ENCODE measurements around the gene ERBB3. TPM values are rescaled to one million over a fixed set of nuclear protein-coding genes. Genes with fewer than 3 reads are reported as not detected.

Gene ERBB3
- total RNA-seq, 2 experiments from 2014 or later, result 0.94 to 1.8 TPM

- peaks cover 56% of the 10 kb centered on the region for H3K4me1 Mint-ChIP-seq
- H3K9me3 Mint-ChIP-seq (ENCODE audit: low read depth), result no peaks in the 10 kb centered on the region
- H3K27ac Mint-ChIP-seq, result no peak overlapping the region
- H3K36me3 Mint-ChIP-seq, result peaks cover 84% of the 10 kb centered on the region
- DNase-seq, result no peak
- no peak for ATAC-seq
- CTCF ChIA-PET, result interaction anchor here (1.6 kb wide), 1 partner anchor 55 kb away, joined by 6 read pairs; the partner anchor contains the start of gene SMARCC2
- no peaks in the 10 kb centered on the region for H3K27me3 Mint-ChIP-seq
- H3K4me3 Mint-ChIP-seq, result no peak overlapping the region
Observed at GRCh38 chr12:56134897-56135296, 54.9 kb downstream of the ERBB3 start.

GRCh38 chr12:56137853-56138571 lies 58.0 kb downstream of the ERBB3 start:
- Mint-ChIP-seq H3K9me3 (ENCODE audit: low read depth) (no peaks in the 10 kb centered on the region), H3K36me3 (peaks cover 78% of the 10 kb centered on the region), H3K4me3 (no peak overlapping the region), H3K27me3 (no peaks in the 10 kb centered on the region), H3K4me1 (peaks cover 46% of the 10 kb centered on the region), H3K27ac (peak overlapping the region; percentile 44)
- CTCF ChIA-PET, result interaction anchor here (1.5 to 4.9 kb wide), 4 partner anchors 11 to 51 kb away, joined by 5 to 24 read pairs (median 12); partner anchors contain the start of genes ESYT1, MYL6B and SMARCC2
- ATAC-seq (no peak), DNase-seq (no peak)

- no peak for ATAC-seq
- peak overlapping the region; percentile 44 for H3K27ac Mint-ChIP-seq
- H3K27me3 Mint-ChIP-seq, result no peaks in the 10 kb centered on the region
- CTCF ChIA-PET, result interaction anchor here (1.3 to 2.1 kb wide), 2 partner anchors 10 to 48 kb away, joined by 4 to 7 read pairs; partner anchors contain the start of gene SMARCC2
- peaks cover 73% of the 10 kb centered on the region for H3K36me3 Mint-ChIP-seq
- peaks cover 38% of the 10 kb centered on the region for H3K4me1 Mint-ChIP-seq
- no peak for DNase-seq
- H3K9me3 Mint-ChIP-seq (ENCODE audit: low read depth), result no peaks in the 10 kb centered on the region
- H3K4me3 Mint-ChIP-seq, result no peak overlapping the region
Observed at GRCh38 chr12:56141946-56142784, 62.2 kb downstream of the ERBB3 start.

- ATAC-seq (no peak), DNase-seq (no peak)
- Mint-ChIP-seq H3K4me1 (peaks cover 33% of the 10 kb centered on the region), H3K9me3 (ENCODE audit: low read depth) (no peaks in the 10 kb centered on the region), H3K36me3 (peaks cover 63% of the 10 kb centered on the region), H3K27ac (peak overlapping the region; percentile 70), H3K4me3 (no peak overlapping the region), H3K27me3 (no peaks in the 10 kb centered on the region)
- CTCF ChIA-PET, result interaction anchor here (1.3 to 1.6 kb wide), 2 partner anchors 17 to 47 kb away, joined by 4 read pairs; partner anchors contain the start of gene SMARCC2
Observed at GRCh38 chr12:56143217-56143616, 63.3 kb downstream of the ERBB3 start.

GRCh38 chr12:56143870-56144269 lies 63.9 kb downstream of the ERBB3 start:
- Mint-ChIP-seq H3K4me3 (no peak overlapping the region), H3K27ac (peak overlapping the region; percentile 70)

GRCh38 chr12:56145217-56145616 lies 65.3 kb downstream of the ERBB3 start:
- no peak for DNase-seq
- H3K4me1 Mint-ChIP-seq, result peaks cover 28% of the 10 kb centered on the region
- ATAC-seq, result no peak
- H3K27ac Mint-ChIP-seq, result no peak overlapping the region
- no peaks in the 10 kb centered on the region for H3K9me3 Mint-ChIP-seq (ENCODE audit: low read depth)
- CTCF ChIA-PET, result interaction anchor here (0.9 kb wide), 1 partner anchor 98 kb away, joined by 3 read pairs; no protein-coding TSS in a partner anchor
- no peak overlapping the region for H3K4me3 Mint-ChIP-seq
- peaks cover 46% of the 10 kb centered on the region for H3K36me3 Mint-ChIP-seq
- H3K27me3 Mint-ChIP-seq, result no peaks in the 10 kb centered on the region

More at GRCh38 chr12:56143870-56144269, 63.9 kb downstream of the ERBB3 start:
- Mint-ChIP-seq H3K36me3 (peaks cover 56% of the 10 kb centered on the region), H3K4me1 (peaks cover 26% of the 10 kb centered on the region), H3K27me3 (no peaks in the 10 kb centered on the region), H3K9me3 (ENCODE audit: low read depth) (no peaks in the 10 kb centered on the region)
- CTCF ChIA-PET, result interaction anchor here (0.8 to 1.6 kb wide), 2 partner anchors 18 to 44 kb away, joined by 4 read pairs; no protein-coding TSS in a partner anchor
- DNase-seq (no peak), ATAC-seq (no peak)

GRCh38 chr12:56146492-56147460 lies 66.8 kb downstream of the ERBB3 start:
- CTCF ChIA-PET, result interaction anchor here (0.6 to 0.7 kb wide), 2 partner anchors 26 to 268 kb away, joined by 3 read pairs; no protein-coding TSS in a partner anchor
- H3K4me1 Mint-ChIP-seq, result peaks cover 37% of the 10 kb centered on the region
- peak overlapping the region; percentile 23 for H3K27ac Mint-ChIP-seq
- no peaks in the 10 kb centered on the region for H3K9me3 Mint-ChIP-seq (ENCODE audit: low read depth)
- H3K4me3 Mint-ChIP-seq, result no peak overlapping the region
- ATAC-seq (no peak), DNase-seq (no peak)
- H3K27me3 Mint-ChIP-seq, result no peaks in the 10 kb centered on the region
- peaks cover 35% of the 10 kb centered on the region for H3K36me3 Mint-ChIP-seq

GRCh38 chr12:56150563-56150962 lies 70.6 kb downstream of the ERBB3 start:
- Mint-ChIP-seq H3K27ac (peak overlapping the region; percentile 100), H3K4me1 (peaks cover 42% of the 10 kb centered on the region), H3K4me3 (peak overlapping the region; percentile 83), H3K36me3 (peaks cover 5% of the 10 kb centered on the region), H3K27me3 (no peaks in the 10 kb centered on the region), H3K9me3 (ENCODE audit: low read depth) (no peaks in the 10 kb centered on the region)
- no peak for DNase-seq
- ATAC-seq, result no peak
- CTCF ChIA-PET, result interaction anchor here (1.1 to 4.4 kb wide), 4 partner anchors 23 to 83 kb away, joined by 3 to 41 read pairs (median 10); partner anchors contain the start of genes ESYT1, PA2G4, RPL41 and ZC3H10

- peaks cover 42% of the 10 kb centered on the region for H3K4me1 Mint-ChIP-seq
Observed at GRCh38 chr12:56151672-56152131, 71.7 kb downstream of the ERBB3 start.

GRCh38 chr12:56152132-56152755 lies 72.3 kb downstream of the ERBB3 start, which contains the start of gene MYL6B:
Gene MYL6B (plus strand): TSS chr12:56152587. CDS start chr12:56153919, 1,332 bp downstream.
- Mint-ChIP-seq H3K9me3 (ENCODE audit: low read depth) (no peaks in the 10 kb centered on the region), H3K36me3 (peaks cover 7% of the 10 kb centered on the region), H3K27ac (peak within 1 kb of the TSS; percentile 100), H3K27me3 (no peaks in the 10 kb centered on the region), H3K4me1 (peaks cover 41% of the 10 kb centered on the region), H3K4me3 (peak within 1 kb of the TSS; percentile 83)
- ATAC-seq (peak; percentile 94), DNase-seq (peak; percentile 97)
- CTCF ChIA-PET, result interaction anchor here (0.7 to 4.4 kb wide), 14 partner anchors 10 to 414 kb away, joined by 3 to 41 read pairs (median 6); partner anchors contain the start of genes ESYT1, RNF41, RPL41 and SMARCC2

More at GRCh38 chr12:56151672-56152131, 71.7 kb downstream of the ERBB3 start:
- CTCF ChIA-PET, result interaction anchor here (0.7 to 4.4 kb wide), 16 partner anchors 10 to 413 kb away, joined by 3 to 41 read pairs (median 6); partner anchors contain the start of genes ESYT1, PA2G4, RNF41 and RPL41
- peak overlapping the region; percentile 100 for H3K27ac Mint-ChIP-seq
- ATAC-seq (peak; percentile 73), DNase-seq (peak; percentile 84)
- H3K9me3 Mint-ChIP-seq (ENCODE audit: low read depth), result no peaks in the 10 kb centered on the region
- no peaks in the 10 kb centered on the region for H3K27me3 Mint-ChIP-seq
- peaks cover 7% of the 10 kb centered on the region for H3K36me3 Mint-ChIP-seq
- H3K4me3 Mint-ChIP-seq, result peak overlapping the region; percentile 83
